GM12878 (cell line): Measurements from ENCODE around the gene PCYT1B. TPM values are rescaled to one million over a fixed set of nuclear protein-coding genes. Genes with fewer than 3 reads are reported as not detected.

ENCODE experiments used
- ATAC-seq: fragments of 200-7000 bp; cut with Tn5 transposase; 3 replicates; pipeline ENCODE4 v1.9.1; 2020; ENCODE audit warnings: mild to moderate bottlenecking, moderate library complexity
- Bru-seq: library from RNA; stranded (reverse); fragments of 400-500 nt; gene quantifications from one replicate; lab custom pipeline; 2021; lab: Mats Ljungman, UMichigan
- BruChase-seq, 2 experiments: library from RNA; stranded (reverse); fragments of 400-500 nt; gene quantifications; one replicate each; lab custom pipeline; 2021; lab: Mats Ljungman, UMichigan
- BruUV-seq: library from RNA; stranded (reverse); fragments of 400-500 nt; replicated peaks from 2 replicates; lab custom pipeline; 2021; lab: Mats Ljungman, UMichigan
- CTCF ChIA-PET: fragments of 300-600 bp; sonication (Branson Sonifier 250); formaldehyde crosslinking; extraction: SDS; loops from one replicate; lab custom pipeline; 2021; ENCODE audit warnings: inconsistent platforms; lab: Yijun Ruan, JAX
- POLR2A ChIA-PET: fragments of 350-600 bp; formaldehyde crosslinking; extraction: SDS; loops from one replicate; lab custom pipeline; 2021; ENCODE audit warnings: inconsistent platforms; lab: Charles Lee
- RAD21 ChIA-PET: fragments of 300-600 bp; sonication (Branson Sonifier 250); formaldehyde crosslinking; loops from one replicate; lab custom pipeline; 2023; ENCODE audit warnings: antibody characterized with exemption; ENCODE audit not compliant: unreplicated experiment; lab: Charles Lee
- SMC1A ChIA-PET: fragments of 300-600 bp; sonication (Branson Sonifier 250); formaldehyde crosslinking; loops from one replicate; lab custom pipeline; 2023; ENCODE audit not compliant: unreplicated experiment, uncharacterized antibody; lab: Charles Lee
- DNase-seq: peaks from one replicate; pipeline ENCODE4 v3.0.0-alpha.2; 2011; ENCODE audit warnings: low read depth, low spot score
- FAIRE-seq: peaks from 3 replicates; lab custom pipeline; 2011; peaks lifted over from hg19 to GRCh38; lab: Jason Lieb, UNC
- H2AFZ ChIP-seq: 2 replicates; pipeline ENCODE4 v1.6.0; 2011; ENCODE audit warnings: low read depth, low read length, control low read depth; ENCODE audit not compliant: control insufficient read depth
- H3K27ac ChIP-seq: 2 replicates; pipeline ENCODE4 v1.5.1; 2011; ENCODE audit warnings: control low read depth; ENCODE audit not compliant: control insufficient read depth, insufficient read depth
- H3K27me3 ChIP-seq, 2 experiments: replicated peaks in 1 of 2; 2 replicates each; pipeline versions ENCODE4 v1.6.0 to v1.6.1; 2011; ENCODE audit warnings: low read length in 1 of 2; ENCODE audit not compliant: control insufficient read depth in 2 of 2, insufficient read depth in 2 of 2
- H3K36me3 ChIP-seq, 2 experiments: 2 replicates each; pipeline ENCODE4 v1.5.1; 2011; ENCODE audit warnings: low read length in 1 of 2; ENCODE audit not compliant: control insufficient read depth in 2 of 2, insufficient read depth in 2 of 2
- H3K4me1 ChIP-seq: 2 replicates; pipeline ENCODE4 v1.6.1; 2011; ENCODE audit warnings: mild to moderate bottlenecking, low read length, moderate library complexity, mixed read lengths; ENCODE audit not compliant: control insufficient read depth, insufficient read depth
- H3K4me2 ChIP-seq: 2 replicates; pipeline ENCODE4 v1.6.0; 2011; ENCODE audit warnings: control low read depth; ENCODE audit not compliant: control insufficient read depth, insufficient read depth
- H3K4me3 ChIP-seq: fragments of 200-600 bp; sonication (generic); 2 replicates; pipeline ENCODE4 v1.5.1; 2016
- H3K79me2 ChIP-seq: 2 replicates; pipeline ENCODE4 v1.6.0; 2011; ENCODE audit warnings: low read length; ENCODE audit not compliant: control insufficient read depth, insufficient read depth
- H3K9ac ChIP-seq: 2 replicates; pipeline ENCODE4 v1.8.0; 2011; ENCODE audit warnings: low read length, control low read depth, mixed read lengths; ENCODE audit not compliant: control insufficient read depth, insufficient read depth
- H3K9me3 ChIP-seq: replicated peaks from 3 replicates; pipeline ENCODE4 v1.5.1; 2011; ENCODE audit warnings: mild to moderate bottlenecking, low read length; ENCODE audit not compliant: control insufficient read depth, insufficient read depth
- H4K20me1 ChIP-seq: 2 replicates; pipeline ENCODE4 v1.6.0; 2011; ENCODE audit not compliant: control insufficient read depth, insufficient read depth
- NFYB ChIP-seq: IDR thresholded peaks from 2 replicates; pipeline ENCODE4 v1.6.1; 2011; ENCODE audit warnings: low read depth, mild to moderate bottlenecking, low read length, improper control_type of control experiment, moderate library complexity; ENCODE audit not compliant: insufficient read depth
- WGBS: methylation state at CpG from one replicate; pipeline ENCODE4 v1.1.6; 2016; ENCODE audit warnings: low lambda C conversion rate; ENCODE audit not compliant: insufficient replicate concordance, insufficient coverage; ENCODE audit errors: missing lambda C conversion rate; 5-methylcytosine and 5-hydroxymethylcytosine counted together
- in situ Hi-C: fragments of 300-500 bp; cut with MboI; formaldehyde crosslinking; loops from 9 replicates; pipeline ENCODE4 v1.14.3; 2018; ENCODE audit warnings: mixed read lengths
- intact Hi-C: fragments of 100-400 bp; cut with micrococcal nuclease; formaldehyde crosslinking; loops from one replicate; pipeline ENCODE4 v1.14.2; 2022; ENCODE audit not compliant: unreplicated experiment
- long read RNA-seq, 2 experiments: library from polyadenylated mRNA; unstranded; transcript quantifications; one replicate each; pipeline ENCODE4 v2.0.0, GENCODE V29; 2019 to 2020
- polyA minus RNA-seq, 3 experiments: library from RNA; depleted of rRNA, polyadenylated mRNA; stranded (reverse); fragments of >200 nt; gene quantifications; 2 replicates each; pipeline ENCODE4 v1.2.3, GENCODE V29; 2011
- polyA plus RNA-seq, 11 experiments: library from polyadenylated mRNA; depleted of rRNA in 4 of 11; unstranded in 6 of 11; stranded (reverse) in 5 of 11; fragments of >200 nt; fragmentation: Nextera tagmentation in 4 of 11; fragmentation: Illumina TruSeq in 1 of 11; extraction: Ambion mirVana in 4 of 11; extraction: Trizol in 1 of 11; gene quantifications; 1 replicate in 1 of 11; 2 replicates in 10 of 11; pipeline versions ENCODE4 v1.2.1 to v1.2.3, GENCODE V29; 2011 to 2016; ENCODE audit warnings: inconsistent platforms in 2 of 11, missing spikeins in 2 of 11, low read depth in 1 of 11
- total RNA-seq, 4 experiments: library from RNA; depleted of rRNA in 3 of 4; stranded (reverse); fragments of >200 nt in 3 of 4; fragmentation: Illumina TruSeq in 1 of 4; extraction: Trizol in 1 of 4; gene quantifications; 2 replicates each; pipeline versions ENCODE4 v1.2.1 to v1.2.3, GENCODE V29; 2013 to 2021
- TF ChIP-seq, protein P1 (sequence below): fragments of 450-650 bp; IDR thresholded peaks from 2 replicates; pipeline ENCODE4 v1.6.1; 2017; ENCODE audit warnings: low read depth, mild to moderate bottlenecking, moderate library complexity

PCYT1B gene
- total RNA-seq (2013; cell fraction: nucleolus; rRNA removed), result not detected in 2 replicates
- total RNA-seq (2014; rRNA removed) (not detected in 2 replicates), total RNA-seq (2014; rRNA removed; fragmentation: Illumina TruSeq; extraction: Trizol) (not detected in 2 replicates), total RNA-seq (2021) (0.08 and 0.10 TPM in 2 replicates), polyA plus RNA-seq (2011; rRNA removed) (not detected in 2 replicates), polyA plus RNA-seq (2014; fragmentation: Illumina TruSeq; extraction: Trizol) (not detected in 2 replicates), polyA plus RNA-seq (2014; fragmentation: Nextera tagmentation; extraction: Ambion mirVana) (not detected), polyA plus RNA-seq (2014; rRNA removed) (not detected in 2 replicates), polyA plus RNA-seq (2016; fragmentation: Nextera tagmentation; extraction: Ambion mirVana) (not detected), polyA minus RNA-seq (2011; rRNA and poly(A)+ RNA removed) (not detected in 2 replicates), Bru-seq, nascent RNA (percentile 7 among the genes with signal in this experiment), BruChase-seq, experiment 1, labeled RNA remaining after a 6-hour chase (percentile 3 among the genes with signal in this experiment), BruChase-seq, experiment 2, labeled RNA remaining after a 2-hour chase (percentile 3 among the genes with signal in this experiment)
- 0.04 TPM for polyA plus RNA-seq (2011; ENCODE audit: low read depth)
- 0.01 and 0.02 TPM in 2 replicates for polyA plus RNA-seq (2011; cell fraction: cytosol; rRNA removed)
- polyA plus RNA-seq (2011; cell fraction: nucleus; rRNA removed), result 0.06 TPM in 1 of 2 replicates, not detected in the other
- 0.11 and 0.22 TPM in 2 replicates for polyA plus RNA-seq (2012)
- polyA minus RNA-seq (2011; cell fraction: cytosol; rRNA and poly(A)+ RNA removed), result not detected in 2 replicates
- polyA minus RNA-seq (2011; cell fraction: nucleus; rRNA and poly(A)+ RNA removed), result not detected in 2 replicates
- long read RNA-seq, experiment 1, result 0 reads
- long read RNA-seq, experiment 2, result 0 reads

DNA sequence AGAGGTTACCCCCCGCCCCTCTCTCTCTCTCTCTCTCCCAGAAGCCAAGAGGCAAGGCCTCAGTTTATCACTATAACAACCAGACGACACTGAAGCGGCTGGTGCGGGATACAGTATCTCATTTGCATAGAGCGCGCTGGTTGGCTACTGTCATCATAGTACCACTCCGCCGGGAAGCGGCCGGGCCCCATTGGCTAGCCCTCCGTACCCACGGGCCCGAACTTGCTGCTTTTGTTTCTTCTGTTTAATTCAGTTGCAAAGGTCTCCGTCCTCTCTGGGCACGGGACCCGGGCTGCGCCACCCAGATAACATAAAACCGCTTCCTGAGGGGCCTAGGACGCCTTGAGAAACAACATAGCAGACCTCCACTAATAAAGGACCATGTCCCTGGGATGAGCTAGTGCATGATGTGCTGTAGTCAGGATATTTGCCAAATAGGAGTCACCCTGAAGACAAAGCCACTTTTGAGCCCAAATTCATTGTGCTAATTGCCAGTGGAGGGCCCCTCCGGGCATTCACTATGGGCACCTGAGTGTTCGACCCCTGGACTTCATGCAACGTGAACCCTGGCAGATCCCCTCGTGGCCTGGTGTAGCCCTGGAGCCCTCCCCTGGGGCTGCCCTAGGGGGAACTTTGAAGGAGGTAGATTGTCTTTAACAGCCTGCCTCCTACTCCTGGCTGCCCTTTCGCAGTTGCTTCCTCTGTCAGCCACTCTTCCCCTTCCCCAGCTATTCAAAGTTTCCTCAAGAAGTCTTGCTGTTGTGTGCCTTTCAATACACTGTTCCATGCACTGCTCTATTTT lies at the start of gene PCYT1B:
TSS of gene PCYT1B (minus strand) at position 91 of the 802 bp plus-strand sequence. CDS start 242 bp downstream, outside the sequence.
- Histone ChIP-seq H3K27me3 (peaks cover 0 to 12% of the 10 kb centered on the region in 2 experiments; a peak in 3 of 4 replicates), H3K4me2 (peak within 1 kb of the TSS; percentile 52), H3K4me3 (0 out of 2 replicates have a peak within 1 kb of the TSS, but pooled peaks have one; percentile 22), H4K20me1 (no peaks in the 10 kb centered on the region), H3K4me1 (no peaks in the 10 kb centered on the region; the same call in 1 of the 2 replicates), H3K36me3 (no peaks in the 10 kb centered on the region), H3K79me2 (no peaks in the 10 kb centered on the region), H3K9ac (no peak within 1 kb of the TSS), H2AFZ (peak within 1 kb of the TSS; percentile 15; the same call in 1 of the 2 replicates), H3K9me3 (no peaks in the 10 kb centered on the region)
- 19% methylated on average over 24 of the region's 24 CpGs for WGBS
- ChIA-PET SMC1A (no interaction called here), RAD21 (no interaction called here), POLR2A (no interaction called here), CTCF (interaction anchor here (0.6 kb wide), 1 partner anchor 303 kb away, joined by 3 read pairs; no protein-coding TSS in a partner anchor)
- intact Hi-C loops (no loop called here), in situ Hi-C loops (no loop called here)
- ATAC-seq (peak; percentile 95), DNase-seq (no peak)
- BruUV-seq, result no TSS peak
- peak; percentile 38; the same call in 1 of the 2 replicates for TF ChIP-seq NFYB
- TF ChIP-seq, protein P1, sequence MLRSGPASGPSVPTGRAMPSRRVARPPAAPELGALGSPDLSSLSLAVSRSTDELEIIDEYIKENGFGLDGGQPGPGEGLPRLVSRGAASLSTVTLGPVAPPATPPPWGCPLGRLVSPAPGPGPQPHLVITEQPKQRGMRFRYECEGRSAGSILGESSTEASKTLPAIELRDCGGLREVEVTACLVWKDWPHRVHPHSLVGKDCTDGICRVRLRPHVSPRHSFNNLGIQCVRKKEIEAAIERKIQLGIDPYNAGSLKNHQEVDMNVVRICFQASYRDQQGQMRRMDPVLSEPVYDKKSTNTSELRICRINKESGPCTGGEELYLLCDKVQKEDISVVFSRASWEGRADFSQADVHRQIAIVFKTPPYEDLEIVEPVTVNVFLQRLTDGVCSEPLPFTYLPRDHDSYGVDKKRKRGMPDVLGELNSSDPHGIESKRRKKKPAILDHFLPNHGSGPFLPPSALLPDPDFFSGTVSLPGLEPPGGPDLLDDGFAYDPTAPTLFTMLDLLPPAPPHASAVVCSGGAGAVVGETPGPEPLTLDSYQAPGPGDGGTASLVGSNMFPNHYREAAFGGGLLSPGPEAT, result no peak
- TF ChIP-seq, all 136 proteins: peak for 1
- no peak within 1 kb of the TSS for H3K27ac ChIP-seq
- no peak for FAIRE-seq
